MM.1S (cell line): ENCODE results near the gene IL18RAP.

Source experiments
- DNase-seq: peaks from one replicate; pipeline ENCODE4 v3.0.0-alpha.2; 2015
- H2AFZ ChIP-seq: fragments of 300-600 bp; sonication (generic); 2 replicates; pipeline ENCODE4 v1.6.0; 2016; ENCODE audit warnings: antibody characterized with exemption, low read length
- H3F3A ChIP-seq: fragments of 300-600 bp; sonication (generic); 2 replicates; pipeline ENCODE4 v1.6.1; 2016; ENCODE audit warnings: mild to moderate bottlenecking, antibody characterized with exemption, low read length, moderate library complexity, mixed read lengths; ENCODE audit not compliant: insufficient read depth
- H3K27ac ChIP-seq: fragments of 300-600 bp; sonication (generic); 2 replicates; pipeline ENCODE4 v1.5.1; 2016; ENCODE audit warnings: mild to moderate bottlenecking, low read length
- H3K27me3 ChIP-seq: fragments of 300-600 bp; sonication (generic); replicated peaks from 2 replicates; pipeline ENCODE4 v1.6.0; 2016; ENCODE audit warnings: low read length; ENCODE audit not compliant: insufficient read depth
- H3K36me3 ChIP-seq: fragments of 300-600 bp; sonication (generic); replicated peaks from 2 replicates; pipeline ENCODE4 v1.6.1; 2016; ENCODE audit warnings: mild to moderate bottlenecking, low read length, mixed read lengths; ENCODE audit not compliant: insufficient read depth
- H3K4me1 ChIP-seq: fragments of 300-600 bp; sonication (generic); 2 replicates; pipeline ENCODE4 v1.6.1; 2016; ENCODE audit warnings: low read length, mixed read lengths
- H3K4me2 ChIP-seq: fragments of 300-600 bp; sonication (generic); 2 replicates; pipeline ENCODE4 v1.6.0; 2016; ENCODE audit warnings: low read depth, low read length
- H3K4me3 ChIP-seq: fragments of 300-600 bp; sonication (generic); 2 replicates; pipeline ENCODE4 v1.5.1; 2016; ENCODE audit warnings: low read length, mixed read lengths
- H3K79me2 ChIP-seq: fragments of 300-600 bp; sonication (generic); 2 replicates; pipeline ENCODE4 v1.6.1; 2016; ENCODE audit warnings: mixed run types, low read length, mixed read lengths
- H3K9ac ChIP-seq: fragments of 300-600 bp; sonication (generic); 2 replicates; pipeline ENCODE4 v1.6.1; 2016; ENCODE audit warnings: low read length, mixed read lengths
- H3K9me2 ChIP-seq: fragments of 300-600 bp; sonication (generic); replicated peaks from 2 replicates; pipeline ENCODE4 v1.6.1; 2016; ENCODE audit warnings: mild to moderate bottlenecking, low read length, mixed read lengths; ENCODE audit not compliant: insufficient read depth
- H3K9me3 ChIP-seq: fragments of 300-600 bp; sonication (generic); replicated peaks from 2 replicates; pipeline ENCODE4 v1.6.1; 2016; ENCODE audit warnings: mild to moderate bottlenecking, low read length, mixed read lengths; ENCODE audit not compliant: insufficient read depth
- H4K20me1 ChIP-seq: fragments of 300-600 bp; sonication (generic); 2 replicates; pipeline ENCODE4 v1.6.1; 2016; ENCODE audit warnings: mild to moderate bottlenecking, low read length, moderate library complexity, mixed read lengths; ENCODE audit not compliant: insufficient read depth
- EZH2 ChIP-seq: fragments of 300-600 bp; sonication (generic); optimal IDR thresholded peaks from 2 replicates; pipeline ENCODE3; 2017; ENCODE audit warnings: low read depth, mild to moderate bottlenecking, antibody characterized with exemption, low read length, mixed read lengths
- EZH2phosphoT487 ChIP-seq: fragments of 300-600 bp; sonication (generic); IDR thresholded peaks from 2 replicates; pipeline ENCODE4 v1.6.1; 2018; ENCODE audit warnings: antibody characterized with exemption, low read length
- TF ChIP-seq, protein P1 (sequence below): fragments of 300-600 bp; sonication (generic); IDR thresholded peaks from 2 replicates; pipeline ENCODE4 v1.5.1; 2016; ENCODE audit warnings: antibody characterized with exemption, low read length, mixed read lengths

Gene IL18RAP

DNA sequence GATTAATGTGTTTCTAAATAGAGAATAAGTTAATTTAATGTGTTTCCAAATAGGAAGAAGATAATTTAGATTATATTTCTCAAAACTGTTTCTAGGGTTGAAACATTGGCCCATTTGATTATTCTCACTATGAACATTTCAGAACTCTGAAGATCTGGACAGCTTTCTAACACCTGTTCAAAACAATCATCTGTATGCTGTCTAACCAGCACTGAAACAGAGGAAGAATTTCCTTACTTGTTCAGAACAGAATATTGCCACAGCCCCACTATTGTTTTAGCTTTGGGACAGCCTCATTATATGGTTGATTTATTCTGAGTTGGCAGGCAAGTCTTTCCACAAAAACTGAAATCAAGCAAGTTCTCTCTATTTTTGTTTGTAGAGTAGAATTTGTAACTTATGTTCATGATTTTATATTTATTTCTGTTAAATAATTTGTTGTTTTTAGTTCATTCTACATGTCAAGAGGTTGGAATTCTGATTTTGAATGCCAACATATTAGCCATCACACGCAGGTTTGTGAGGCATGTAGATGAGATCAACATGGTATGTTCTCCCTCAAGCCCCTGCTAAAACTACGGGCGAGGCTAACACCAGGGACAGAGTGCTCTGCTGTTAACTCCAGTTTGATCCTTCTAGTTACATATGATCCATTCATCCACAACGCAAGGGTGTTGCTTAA is 11.2 kb downstream of the IL18RAP start:
- H3K4me1 ChIP-seq = no peaks in the 10 kb centered on the region
- H3K27ac ChIP-seq = no peak overlapping the region
- no peak overlapping the region for H3K4me3 ChIP-seq
- H3K9me3 ChIP-seq = no peaks in the 10 kb centered on the region
- no peak for DNase-seq
- H3K36me3 ChIP-seq = no peaks in the 10 kb centered on the region
- no peak overlapping the region for H3K4me2 ChIP-seq
- no peaks in the 10 kb centered on the region for H4K20me1 ChIP-seq
- no peak overlapping the region for H2AFZ ChIP-seq
- no peaks in the 10 kb centered on the region for H3F3A ChIP-seq
- no peak overlapping the region for H3K9ac ChIP-seq
- no peaks in the 10 kb centered on the region for H3K27me3 ChIP-seq
- TF ChIP-seq EZH2 (no peak), EZH2phosphoT487 (no peak)
- TF ChIP-seq, protein P1, sequence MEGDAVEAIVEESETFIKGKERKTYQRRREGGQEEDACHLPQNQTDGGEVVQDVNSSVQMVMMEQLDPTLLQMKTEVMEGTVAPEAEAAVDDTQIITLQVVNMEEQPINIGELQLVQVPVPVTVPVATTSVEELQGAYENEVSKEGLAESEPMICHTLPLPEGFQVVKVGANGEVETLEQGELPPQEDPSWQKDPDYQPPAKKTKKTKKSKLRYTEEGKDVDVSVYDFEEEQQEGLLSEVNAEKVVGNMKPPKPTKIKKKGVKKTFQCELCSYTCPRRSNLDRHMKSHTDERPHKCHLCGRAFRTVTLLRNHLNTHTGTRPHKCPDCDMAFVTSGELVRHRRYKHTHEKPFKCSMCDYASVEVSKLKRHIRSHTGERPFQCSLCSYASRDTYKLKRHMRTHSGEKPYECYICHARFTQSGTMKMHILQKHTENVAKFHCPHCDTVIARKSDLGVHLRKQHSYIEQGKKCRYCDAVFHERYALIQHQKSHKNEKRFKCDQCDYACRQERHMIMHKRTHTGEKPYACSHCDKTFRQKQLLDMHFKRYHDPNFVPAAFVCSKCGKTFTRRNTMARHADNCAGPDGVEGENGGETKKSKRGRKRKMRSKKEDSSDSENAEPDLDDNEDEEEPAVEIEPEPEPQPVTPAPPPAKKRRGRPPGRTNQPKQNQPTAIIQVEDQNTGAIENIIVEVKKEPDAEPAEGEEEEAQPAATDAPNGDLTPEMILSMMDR = no peak
- H3K79me2 ChIP-seq = no peaks in the 10 kb centered on the region
- H3K9me2 ChIP-seq = no peaks in the 10 kb centered on the region

DNA sequence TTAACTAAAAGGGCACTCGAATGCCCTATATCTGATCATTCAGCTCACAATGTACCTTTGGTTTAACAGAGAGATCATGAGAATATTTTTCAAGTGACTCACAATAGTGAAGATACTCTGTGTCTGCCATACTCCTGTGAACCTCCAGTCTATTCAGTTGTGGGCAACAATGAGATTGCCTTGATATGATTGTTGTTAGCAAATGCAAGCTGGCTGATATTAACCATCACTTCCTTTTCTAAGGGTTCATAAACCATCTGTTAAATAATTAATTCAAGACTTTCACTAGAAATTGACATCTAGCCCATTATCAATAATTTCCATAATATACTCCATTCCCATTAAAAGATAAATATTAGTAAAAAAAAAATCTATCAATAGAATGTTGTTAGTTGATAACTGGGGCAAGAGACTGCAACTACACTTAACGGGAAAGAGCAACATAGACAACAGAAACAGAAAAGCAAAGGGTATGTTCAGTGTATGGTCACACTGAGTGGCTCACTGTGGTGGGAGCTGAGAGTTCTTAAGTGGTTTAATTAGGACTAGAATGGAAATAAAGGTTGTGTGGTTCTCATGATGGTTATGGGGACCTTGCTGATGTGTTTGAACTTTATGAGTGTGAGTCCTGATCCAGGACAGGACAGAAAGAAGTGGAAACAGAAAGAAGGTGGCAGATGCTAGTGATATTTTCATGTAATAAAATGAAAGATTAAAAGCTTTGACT is 11.9 kb downstream of the IL18RAP start:
- H3K9me3 ChIP-seq = no peaks in the 10 kb centered on the region
- H3K27ac ChIP-seq = no peak overlapping the region
- H3K4me2 ChIP-seq = no peak overlapping the region
- H3K36me3 ChIP-seq = no peaks in the 10 kb centered on the region
- H3K9me2 ChIP-seq = no peaks in the 10 kb centered on the region
- TF ChIP-seq, protein P1 = no peak
- no peak for TF ChIP-seq EZH2phosphoT487
- no peak for TF ChIP-seq EZH2
- no peak overlapping the region for H2AFZ ChIP-seq
- no peak overlapping the region for H3K4me3 ChIP-seq
- no peaks in the 10 kb centered on the region for H3K4me1 ChIP-seq
- no peaks in the 10 kb centered on the region for H3K79me2 ChIP-seq
- H3F3A ChIP-seq = no peaks in the 10 kb centered on the region
- H3K9ac ChIP-seq = no peak overlapping the region
- H4K20me1 ChIP-seq = no peaks in the 10 kb centered on the region
- no peak for DNase-seq
- H3K27me3 ChIP-seq = no peaks in the 10 kb centered on the region

DNA sequence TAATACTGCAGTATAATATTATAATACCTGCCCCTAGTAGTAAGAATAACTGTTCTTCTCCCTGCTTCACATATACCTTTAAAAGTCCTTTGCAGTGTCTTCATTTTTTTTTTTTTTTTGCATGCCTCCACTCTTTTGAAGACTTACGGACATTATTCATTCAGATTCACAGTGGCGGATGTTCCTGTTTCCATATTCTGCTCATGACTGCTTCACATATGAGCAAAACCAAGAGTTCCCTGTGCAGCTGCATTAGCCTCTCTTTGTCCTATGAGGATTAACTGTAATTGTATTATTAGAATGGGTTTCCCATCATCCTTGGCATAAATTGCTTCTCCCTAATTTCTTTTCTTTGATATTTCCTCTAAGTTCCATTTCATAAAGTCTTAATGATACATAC is 12.8 kb downstream of the IL18RAP start:
- Histone ChIP-seq H3K27me3 (no peaks in the 10 kb centered on the region), H3K79me2 (no peaks in the 10 kb centered on the region), H3K36me3 (no peaks in the 10 kb centered on the region), H3K9me2 (no peaks in the 10 kb centered on the region), H3K9me3 (no peaks in the 10 kb centered on the region), H2AFZ (no peak overlapping the region), H3K27ac (no peak overlapping the region), H3K4me1 (no peaks in the 10 kb centered on the region), H3F3A (no peaks in the 10 kb centered on the region), H3K4me3 (no peak overlapping the region), H3K9ac (no peak overlapping the region), H4K20me1 (no peaks in the 10 kb centered on the region), H3K4me2 (no peak overlapping the region)
- TF ChIP-seq, protein P1 = no peak
- no peak for TF ChIP-seq EZH2
- TF ChIP-seq EZH2phosphoT487 = no peak
- no peak for DNase-seq
